Panc1 (cell line): ENCODE results near the gene ETHE1. TPM values are rescaled to one million over a fixed set of nuclear protein-coding genes. Genes with fewer than 3 reads are reported as not detected.

Source experiments
- ATAC-seq: fragments of 200-7000 bp; cut with Tn5 transposase; 2 replicates; pipeline ENCODE4 v1.9.1; 2020; ENCODE audit warnings: mild to moderate bottlenecking, moderate library complexity
- BruUV-seq: library from RNA; stranded (reverse); fragments of 400-500 nt; replicated peaks from 2 replicates; lab custom pipeline; 2021; lab: Mats Ljungman, UMichigan
- CTCF ChIA-PET: fragments of 300-600 bp; sonication (Branson Sonifier 250); formaldehyde crosslinking; loops from one replicate; lab custom pipeline; 2022; ENCODE audit warnings: antibody characterized with exemption; lab: Charles Lee
- POLR2A ChIA-PET: fragments of 300-600 bp; sonication (Branson Sonifier 250); formaldehyde crosslinking; loops from one replicate; lab custom pipeline; 2022; ENCODE audit warnings: antibody characterized with exemption; lab: Charles Lee
- DNase-seq: peaks from one replicate; pipeline ENCODE4 v3.0.0-alpha.2; 2010; ENCODE audit warnings: low read depth, low spot score
- H3K27ac ChIP-seq: 2 replicates; pipeline ENCODE4 v1.5.1; 2011; ENCODE audit warnings: mild to moderate bottlenecking, low read length, inconsistent platforms
- H3K27me3 ChIP-seq: fragments of 200-500 bp; sonication (Bioruptor generic); 2 replicates; pipeline ENCODE4 v1.6.0; 2014; ENCODE audit warnings: low read length, inconsistent platforms; ENCODE audit not compliant: control insufficient read depth, insufficient read depth
- H3K36me3 ChIP-seq: fragments of 200-500 bp; sonication (Bioruptor generic); 2 replicates; pipeline ENCODE4 v1.5.1; 2014; ENCODE audit warnings: inconsistent platforms, mild to moderate bottlenecking, low read length, moderate library complexity; ENCODE audit not compliant: control insufficient read depth, insufficient read depth
- H3K4me1 ChIP-seq: 2 replicates; pipeline ENCODE4 v1.5.1; 2011; ENCODE audit warnings: inconsistent platforms, mild to moderate bottlenecking, low read length, moderate library complexity; ENCODE audit not compliant: control insufficient read depth, insufficient read depth
- H3K4me3 ChIP-seq, 2 experiments: 2 replicates each; pipeline ENCODE4 v1.5.1; 2011 to 2012; ENCODE audit warnings: low read depth in 2 of 2, low read length in 2 of 2, mild to moderate bottlenecking in 2 of 2, inconsistent platforms in 1 of 2, moderate library complexity in 1 of 2
- H3K9me3 ChIP-seq: fragments of 200-500 bp; sonication (Bioruptor generic); 2 replicates; pipeline ENCODE4 v1.5.1; 2014; ENCODE audit warnings: low read depth, mild to moderate bottlenecking, inconsistent platforms, low read length, moderate library complexity; ENCODE audit not compliant: control insufficient read depth, insufficient read depth
- CTCF ChIP-seq: fragments of 450-650 bp; IDR thresholded peaks from 2 replicates; pipeline ENCODE4 v1.5.1; 2017; ENCODE audit warnings: mild to moderate bottlenecking
- POLR2AphosphoS5 ChIP-seq: IDR thresholded peaks from 2 replicates; pipeline ENCODE4 v1.6.1; 2012; ENCODE audit warnings: mild to moderate bottlenecking, low read depth, low read length, moderate library complexity
- REST ChIP-seq, 2 experiments: IDR thresholded peaks; 2 replicates each; pipeline ENCODE4 v1.6.1; 2011 to 2012; ENCODE audit warnings: low read depth in 2 of 2, control low read depth in 1 of 2, low read length in 1 of 2, mild to moderate bottlenecking in 1 of 2, moderate library complexity in 1 of 2; ENCODE audit not compliant: insufficient read depth in 1 of 2
- SIN3A ChIP-seq: IDR thresholded peaks from 2 replicates; pipeline ENCODE4 v1.6.1; 2012; ENCODE audit warnings: low read depth, mild to moderate bottlenecking, low read length, moderate library complexity, borderline replicate concordance; ENCODE audit not compliant: insufficient read depth
- TCF7L2 ChIP-seq: IDR thresholded peaks from 2 replicates; pipeline ENCODE4 v1.6.1; 2011; ENCODE audit warnings: mild to moderate bottlenecking, low read depth, low read length, inconsistent platforms
- in situ Hi-C: cut with HindIII; loops from 2 replicates; pipeline ENCODE4 v1.10.0; 2016; ENCODE audit warnings: low sequenced_read_pairs, low pct_unique_long_range_greater_than_20kb
- intact Hi-C: fragments of 100-400 bp; cut with micrococcal nuclease; formaldehyde crosslinking; loops from one replicate; pipeline ENCODE4 v1.10.0; 2022; ENCODE audit not compliant: unreplicated experiment
- total RNA-seq: library from RNA; stranded (reverse); gene quantifications from one replicate; pipeline ENCODE4 v1.2.1, GENCODE V29; 2021; ENCODE audit not compliant: unreplicated experiment

Gene ETHE1
- total RNA-seq, 1 experiment from 2014 or later = 15.6 TPM

GRCh38 chr19:43489310-43489709 is 37.7 kb downstream of the ETHE1 start:
- TF ChIP-seq TCF7L2 = no peak
- TF ChIP-seq SIN3A = no peak
- no peak for TF ChIP-seq CTCF
- no peak for TF ChIP-seq REST (IDR thresholded peaks at IDR 0.05; ENCODE audit: insufficient read depth in 1 of 2, low read depth in 2 of 2, low read length in 1 of 2)
- TF ChIP-seq POLR2AphosphoS5 = no peak
- H3K27ac ChIP-seq = no peak overlapping the region
- POLR2A ChIA-PET = no interaction called here
- H3K4me3 ChIP-seq = no peak overlapping the region
- H3K9me3 ChIP-seq = no peaks in the 10 kb centered on the region
- no peaks in the 10 kb centered on the region for H3K27me3 ChIP-seq
- in situ Hi-C loops (no loop called here), intact Hi-C loops (no loop called here)
- no TSS peak for BruUV-seq
- DNase-seq = no peak
- no peaks in the 10 kb centered on the region for H3K4me1 ChIP-seq
- H3K36me3 ChIP-seq = no peaks in the 10 kb centered on the region
- CTCF ChIA-PET = no interaction called here
- no peak for ATAC-seq

- CTCF ChIA-PET = no interaction called here
- no peaks in the 10 kb centered on the region for H3K9me3 ChIP-seq
- in situ Hi-C loops = no loop called here
- no peak overlapping the region for H3K27ac ChIP-seq
- intact Hi-C loops = no loop called here
- no peak for TF ChIP-seq SIN3A
- TF ChIP-seq TCF7L2 = no peak
- no peak for TF ChIP-seq CTCF
- no peak for TF ChIP-seq REST (IDR thresholded peaks at IDR 0.05; ENCODE audit: insufficient read depth in 1 of 2, low read depth in 2 of 2, low read length in 1 of 2)
- no peak for TF ChIP-seq POLR2AphosphoS5
- no peaks in the 10 kb centered on the region for H3K27me3 ChIP-seq
- DNase-seq (no peak), ATAC-seq (no peak)
- H3K36me3 ChIP-seq = no peaks in the 10 kb centered on the region
- no TSS peak for BruUV-seq
- H3K4me1 ChIP-seq = no peaks in the 10 kb centered on the region
- POLR2A ChIA-PET = no interaction called here
- no peak overlapping the region for H3K4me3 ChIP-seq
Measured at GRCh38 chr19:43488179-43488578, 38.8 kb downstream of the ETHE1 start.
